H1 (cell line): ENCODE results near the gene APC2. TPM values are rescaled to one million over a fixed set of nuclear protein-coding genes. Genes with fewer than 3 reads are reported as not detected.
A peak's percentile ranks its signal among the peaks of the same experiment; 100 is the strongest.

Experiments used
- CTCF ChIA-PET: fragments of 300-600 bp; sonication (Branson Sonifier 250); formaldehyde crosslinking; loops from one replicate; lab custom pipeline; 2021; ENCODE audit not compliant: partially characterized antibody; lab: Charles Lee
- POLR2A ChIA-PET: fragments of 300-600 bp; sonication (Branson Sonifier 250); formaldehyde crosslinking; loops from one replicate; lab custom pipeline; 2021; ENCODE audit warnings: inconsistent platforms; ENCODE audit not compliant: partially characterized antibody; lab: Charles Lee
- DNase-seq, 2 experiments: peaks; one replicate each; pipeline versions ENCODE4 v3.0.0 to v3.0.0-alpha.2; 2010 to 2022; ENCODE audit warnings: low spot score in 2 of 2, low read depth in 1 of 2, mixed read lengths in 1 of 2
- FAIRE-seq: peaks from 2 replicates; lab custom pipeline; 2011; peaks lifted over from hg19 to GRCh38; lab: Jason Lieb, UNC
- H2AFZ ChIP-seq: 2 replicates; pipeline ENCODE4 v1.8.1; 2012; ENCODE audit warnings: low read length, inconsistent platforms
- H2AK5ac ChIP-seq: 2 replicates; pipeline ENCODE4 v1.6.1; 2013; ENCODE audit warnings: low read depth, low read length
- H2BK120ac ChIP-seq: replicated peaks from 2 replicates; pipeline ENCODE3; 2013; ENCODE audit warnings: low read depth, low read length, inconsistent platforms
- H2BK12ac ChIP-seq: 2 replicates; pipeline ENCODE4 v1.6.1; 2013; ENCODE audit warnings: low read depth, low read length
- H2BK15ac ChIP-seq: 2 replicates; pipeline ENCODE4 v1.6.1; 2013; ENCODE audit warnings: low read length
- H2BK20ac ChIP-seq: 2 replicates; pipeline ENCODE4 v1.6.1; 2013; ENCODE audit warnings: low read length
- H2BK5ac ChIP-seq: 2 replicates; pipeline ENCODE4 v1.6.1; 2013; ENCODE audit warnings: low read depth, low read length
- H3K14ac ChIP-seq: 2 replicates; pipeline ENCODE4 v1.6.1; 2013; ENCODE audit warnings: inconsistent platforms; ENCODE audit not compliant: insufficient read length
- H3K18ac ChIP-seq: 2 replicates; pipeline ENCODE4 v1.6.1; 2013; ENCODE audit warnings: low read length; ENCODE audit errors: extremely low read depth
- H3K23ac ChIP-seq: 2 replicates; pipeline ENCODE4 v1.6.1; 2013; ENCODE audit warnings: inconsistent platforms; ENCODE audit not compliant: insufficient read length
- H3K23me2 ChIP-seq: 2 replicates; pipeline ENCODE4 v1.6.1; 2013; ENCODE audit warnings: low read depth, low read length
- H3K27ac ChIP-seq: 2 replicates; pipeline ENCODE4 v1.6.1; 2011; ENCODE audit warnings: low read depth, low read length, inconsistent platforms
- H3K27me3 ChIP-seq, 4 experiments: replicated peaks in 1 of 4; 1 replicate in 1 of 4; 2 replicates in 3 of 4; pipeline versions ENCODE4 v1.6.1 to v1.8.1; 2011 to 2013; ENCODE audit warnings: low read length in 3 of 4, mild to moderate bottlenecking in 3 of 4, inconsistent platforms in 2 of 4, mixed read lengths in 2 of 4, moderate library complexity in 1 of 4; ENCODE audit not compliant: control insufficient read depth in 3 of 4, insufficient read depth in 3 of 4; ENCODE audit errors: extremely low read depth in 1 of 4
- H3K36me3 ChIP-seq, 4 experiments: 2 replicates each; pipeline versions ENCODE4 v1.6.1 to v1.8.1; 2011 to 2013; ENCODE audit warnings: mild to moderate bottlenecking in 4 of 4, low read length in 3 of 4, moderate library complexity in 2 of 4, control low read depth in 1 of 4, inconsistent platforms in 1 of 4; ENCODE audit not compliant: insufficient read depth in 4 of 4, control insufficient read depth in 2 of 4
- H3K4ac ChIP-seq: replicated peaks from 2 replicates; pipeline ENCODE3; 2013; ENCODE audit warnings: low read length, low read depth, mixed read lengths, inconsistent platforms; ENCODE audit not compliant: insufficient read length
- H3K4me1 ChIP-seq, 4 experiments: replicated peaks in 1 of 4; 1 replicate in 1 of 4; 2 replicates in 3 of 4; pipeline versions ENCODE4 v1.6.1 to v1.8.1; 2011 to 2013; ENCODE audit warnings: low read length in 3 of 4, inconsistent platforms in 2 of 4, mixed read lengths in 1 of 4; ENCODE audit not compliant: insufficient read depth in 4 of 4, control insufficient read depth in 3 of 4
- H3K4me2 ChIP-seq, 2 experiments: 2 replicates each; pipeline versions ENCODE4 v1.6.1 to v1.8.1; 2011 to 2013; ENCODE audit warnings: low read depth in 2 of 2, low read length in 2 of 2, control low read depth in 1 of 2, inconsistent platforms in 1 of 2, mild to moderate bottlenecking in 1 of 2; ENCODE audit not compliant: insufficient read depth in 1 of 2
- H3K4me3 ChIP-seq, 4 experiments: fragments of 200-600, 300-600 bp in 1 of 4; sonication (generic), shearing (Covaris generic), sonication (Bioruptor Twin) in 1 of 4; 2 replicates each; pipeline versions ENCODE4 v1.5.1 to v1.8.1; 2011 to 2016; ENCODE audit warnings: low read length in 4 of 4, low read depth in 3 of 4, control low read depth in 2 of 4, inconsistent platforms in 2 of 4, mild to moderate bottlenecking in 2 of 4, mixed read lengths in 1 of 4, moderate library complexity in 1 of 4; ENCODE audit not compliant: insufficient read depth in 2 of 4; ENCODE audit errors: extremely low read depth in 1 of 4
- H3K56ac ChIP-seq: replicated peaks from 2 replicates; pipeline ENCODE3; 2013; ENCODE audit warnings: low read depth, mild to moderate bottlenecking, mixed read lengths, low read length, inconsistent platforms; ENCODE audit not compliant: insufficient read length
- H3K79me1 ChIP-seq: 2 replicates; pipeline ENCODE4 v1.6.1; 2013; ENCODE audit warnings: low read depth, low read length, control low read depth
- H3K79me2 ChIP-seq, 2 experiments: 2 replicates each; pipeline versions ENCODE4 v1.6.1 to v1.8.1; 2012 to 2013; ENCODE audit warnings: low read length in 2 of 2, mild to moderate bottlenecking in 2 of 2, inconsistent platforms in 1 of 2; ENCODE audit not compliant: insufficient read depth in 2 of 2, control insufficient read depth in 1 of 2
- H3K9ac ChIP-seq, 4 experiments: replicated peaks in 1 of 4; 1 replicate in 1 of 4; 2 replicates in 3 of 4; pipeline versions ENCODE4 v1.6.1 to v1.8.1; 2011 to 2013; ENCODE audit warnings: low read depth in 3 of 4, low read length in 3 of 4, control low read depth in 2 of 4, mild to moderate bottlenecking in 2 of 4, moderate library complexity in 2 of 4, inconsistent platforms in 1 of 4; ENCODE audit errors: extremely low read depth in 1 of 4
- H3K9me3 ChIP-seq, 2 experiments: 2 replicates each; pipeline versions ENCODE4 v1.6.1 to v1.8.1; 2012 to 2013; ENCODE audit warnings: mild to moderate bottlenecking in 2 of 2, moderate library complexity in 2 of 2, control low read depth in 1 of 2, inconsistent platforms in 1 of 2, low read depth in 1 of 2, low read length in 1 of 2, mixed read lengths in 1 of 2; ENCODE audit not compliant: insufficient read depth in 2 of 2
- H4K20me1 ChIP-seq, 2 experiments: replicated peaks in 1 of 2; 2 replicates each; pipeline versions ENCODE3 to v1.8.1; 2011 to 2013; ENCODE audit warnings: inconsistent platforms in 2 of 2, low read length in 2 of 2, mild to moderate bottlenecking in 1 of 2; ENCODE audit not compliant: insufficient read depth in 2 of 2, control insufficient read depth in 1 of 2
- H4K5ac ChIP-seq: 2 replicates; pipeline ENCODE4 v1.6.1; 2013; ENCODE audit warnings: low read length, low read depth, mixed read lengths, inconsistent platforms; ENCODE audit not compliant: insufficient read length
- H4K8ac ChIP-seq: 2 replicates; pipeline ENCODE4 v1.8.0; 2013; ENCODE audit warnings: mild to moderate bottlenecking, moderate library complexity, low read length, inconsistent platforms; ENCODE audit not compliant: insufficient read depth; ENCODE audit errors: extremely low read depth
- H4K91ac ChIP-seq: replicated peaks from 2 replicates; pipeline ENCODE3; 2013; ENCODE audit warnings: low read length, mixed read lengths, inconsistent platforms; ENCODE audit not compliant: insufficient read length
- CTCF ChIP-seq, 3 experiments: IDR thresholded peaks; 1 replicate in 2 of 3; 2 replicates in 1 of 3; pipeline versions ENCODE4 v1.5.1 to v1.6.1; 2011; ENCODE audit warnings: low read length in 3 of 3, mild to moderate bottlenecking in 3 of 3, inconsistent platforms in 2 of 3, low read depth in 1 of 3, moderate library complexity in 1 of 3; ENCODE audit not compliant: insufficient read depth in 1 of 3; ENCODE audit errors: control extremely low read depth in 1 of 3
- E2F6 ChIP-seq: IDR thresholded peaks from 2 replicates; pipeline ENCODE4 v1.6.1; 2012; ENCODE audit warnings: inconsistent platforms
- RAD21 ChIP-seq, 2 experiments: IDR thresholded peaks in 1 of 2; conservative IDR thresholded peaks in 1 of 2; 2 replicates each; pipeline ENCODE4 v1.6.1; 2011; ENCODE audit warnings: low read depth in 2 of 2, low read length in 2 of 2, improper control_type of control experiment in 1 of 2, inconsistent platforms in 1 of 2, mild to moderate bottlenecking in 1 of 2, moderate library complexity in 1 of 2
- RFX5 ChIP-seq: IDR thresholded peaks from 2 replicates; pipeline ENCODE4 v1.6.1; 2011; ENCODE audit warnings: low read depth, low read length, improper control_type of control experiment, borderline replicate concordance
- SUZ12 ChIP-seq: fragments of 200-600 bp; sonication (generic); IDR thresholded peaks from 2 replicates; pipeline ENCODE4 v1.6.1; 2012; ENCODE audit warnings: mild to moderate bottlenecking, inconsistent platforms, low read length, moderate library complexity, mixed read lengths
- TEAD4 ChIP-seq: IDR thresholded peaks from 2 replicates; pipeline ENCODE4 v1.6.1; 2012; ENCODE audit warnings: low read depth, low read length, inconsistent platforms, mixed read lengths
- WGBS, 2 experiments: shearing (Covaris generic) in 1 of 2; methylation state at CpG; one replicate each; pipeline versions ENCODE4 v1.1.6 to v1.1.7; 2013 to 2015; ENCODE audit warnings: low lambda C conversion rate in 2 of 2, mixed read lengths in 2 of 2, inconsistent platforms in 1 of 2, low coverage in 1 of 2, missing lambda C conversion rate in 1 of 2; ENCODE audit not compliant: insufficient replicate concordance in 2 of 2, insufficient coverage in 1 of 2, insufficient read length in 1 of 2; ENCODE audit errors: extremely low coverage in 1 of 2, missing lambda C conversion rate in 1 of 2; 5-methylcytosine and 5-hydroxymethylcytosine counted together
- polyA plus RNA-seq, 7 experiments: library from polyadenylated mRNA; depleted of rRNA in 3 of 7; stranded (reverse) in 5 of 7; unstranded in 2 of 7; fragments of >200 nt in 5 of 7; fragments of 200-250 nt in 2 of 7; gene quantifications; 1 replicate in 5 of 7; 2 replicates in 1 of 7; 4 replicates in 1 of 7; pipeline versions ENCODE4 v1.2.1 to v1.2.3, GENCODE V29; 2011 to 2013; ENCODE audit warnings: missing spikeins in 2 of 7, mixed read lengths in 2 of 7
- total RNA-seq: library from RNA; stranded (reverse); fragmentation: NEBNext Ultra II Directional; extraction: Animal tissue kit (Norgen Biotek cat#: 25700); gene quantifications from 2 replicates; pipeline ENCODE4 v1.2.1, GENCODE V29; 2021

APC2 gene
- total and polyA plus RNA-seq, 2 of the 8 experiments (the other 6 are each of a cell fraction or from before 2014, with no cell fraction given), result 1.3 to 4.1 TPM

GRCh38 chr19:1457031-1457739 lies 7.3 kb downstream of the APC2 start:
- Histone ChIP-seq H3K23ac (no peak overlapping the region), H3K18ac (no peak overlapping the region), H3K56ac (no peak overlapping the region), H3K27me3 (peaks cover 0 to 18% (median 10%) of the 10 kb centered on the region in 4 experiments; a peak in 4 of 7 replicates), H2AK5ac (no peak overlapping the region), H4K20me1 (peaks cover 2 to 6% of the 10 kb centered on the region in 2 experiments), H3K4me1 (peaks cover 0 to 22% (median 18%) of the 10 kb centered on the region in 4 experiments; a peak in 6 of 7 replicates), H2BK15ac (no peak overlapping the region), H3K4me3 (no peak overlapping the region), H4K91ac (no peak overlapping the region), H3K27ac (no peak overlapping the region), H2BK20ac (no peak overlapping the region; the same call in 1 of the 2 replicates), H3K4ac (no peak overlapping the region), H3K4me2 (peak overlapping the region in 1 of 2 experiments; percentile 51; a peak in 1 of 4 replicates), H3K79me2 (no peaks in the 10 kb centered on the region), H2BK12ac (no peak overlapping the region), H3K9me3 (no peaks in the 10 kb centered on the region), H3K79me1 (no peaks in the 10 kb centered on the region; the same call in 1 of the 2 replicates), H2BK120ac (no peak overlapping the region), H2AFZ (no peak overlapping the region), H3K14ac (no peak overlapping the region), H4K8ac (peak overlapping the region; percentile 79; the same call in 1 of the 2 replicates), H4K5ac (no peak overlapping the region), H3K36me3 (peaks cover 0 to 2% (median 0%) of the 10 kb centered on the region in 4 experiments; a peak in 2 of 8 replicates), H3K9ac (no peak overlapping the region; a peak in 1 of 7 replicates), H2BK5ac (no peak overlapping the region), H3K23me2 (peaks cover 3% of the 10 kb centered on the region; the same call in 1 of the 2 replicates)
- WGBS, 2 experiments, result 63% methylated on average over 40 of the region's 48 CpGs; no CpG with 5 or more reads in 1 of the 2 experiments
- ChIA-PET POLR2A (interaction anchor here (0.5 to 9.4 kb wide), 8 partner anchors 10 to 288 kb away, joined by 3 to 109 read pairs (median 7); no protein-coding TSS in a partner anchor), CTCF (interaction anchor here (0.7 to 6.9 kb wide), 10 partner anchors 10 to 86 kb away, joined by 3 to 54 read pairs (median 3); no protein-coding TSS in a partner anchor)
- FAIRE-seq (no peak), DNase-seq (no peak)
- TF ChIP-seq E2F6 (peak; percentile 43; the same call in 1 of the 2 replicates), RFX5 (no peak), SUZ12 (no peak), CTCF (IDR thresholded peaks at IDR 0.05; ENCODE audit: control extremely low read depth in 1 of 3, insufficient read depth in 1 of 3, low read depth in 1 of 3, low read length in 3 of 3) (peak; percentile 21 to 45 (median 32)), TEAD4 (no peak), RAD21 (IDR thresholded peaks at IDR 0.05 in 1 of 2, conservative IDR thresholded peaks at IDR 0.05 in 1 of 2; ENCODE audit: low read depth in 2 of 2, low read length in 2 of 2) (peak; percentile 20 to 30; a peak in 3 of 4 replicates)
